HG02981 (cell line): ENCODE data around the gene TGIF1.
"Not testable (repeated sequence)": the region's sequence is repeated elsewhere in the genome, so short reads cannot be mapped to it uniquely, and the experiment has no call there.

ENCODE experiments used
- ATAC-seq: cut with Tn5 transposase; IDR thresholded peaks from one replicate; pipeline ENCODE4 v1.9.1; 2021; ENCODE audit warnings: mild to moderate bottlenecking, moderate library complexity; ENCODE audit not compliant: unreplicated experiment

TGIF1 gene

DNA sequence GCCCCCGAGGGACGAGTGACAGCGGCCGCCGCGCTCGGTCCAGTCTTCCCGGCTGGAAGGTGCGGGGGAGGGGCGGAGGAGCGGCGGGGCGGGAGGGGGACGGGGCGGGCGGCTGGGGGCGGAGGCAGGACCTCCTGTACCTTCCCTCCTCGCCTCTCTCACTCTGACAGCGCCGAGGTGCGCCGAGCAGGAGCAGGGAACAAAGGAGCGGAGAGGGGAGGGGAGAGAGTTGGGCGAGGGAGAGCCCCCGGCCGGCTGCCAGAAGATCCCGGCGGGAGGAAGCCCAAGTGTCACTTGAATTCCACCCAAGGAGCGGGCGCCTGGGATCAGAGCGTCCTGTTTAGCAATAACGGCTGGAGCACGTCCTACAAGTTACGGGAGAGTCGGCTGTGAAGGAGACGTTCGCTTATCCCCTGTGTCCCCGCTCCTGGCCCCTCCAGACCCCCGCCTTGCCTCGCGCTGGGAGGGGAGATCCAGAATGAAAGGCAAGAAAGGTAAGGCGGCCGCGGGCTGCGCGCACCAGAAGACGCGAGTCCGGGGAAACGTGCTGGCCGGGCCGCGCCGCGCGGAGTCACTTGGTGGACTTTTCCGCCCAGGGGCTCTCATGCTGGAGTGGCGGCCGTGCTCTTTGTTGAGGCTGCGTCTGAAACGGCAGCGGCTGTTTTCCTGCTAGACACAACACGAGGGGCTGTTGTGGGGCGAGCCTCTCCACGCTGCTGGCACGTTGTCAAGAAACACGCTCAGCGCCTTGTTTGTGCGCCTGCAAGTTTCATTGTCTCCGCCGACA, at the start of gene TGIF1:
Gene TGIF1 (plus strand): TSS at position 161 of the 787 bp plus-strand sequence. CDS start 318 bp downstream, at position 479.
- ATAC-seq, result no peak

- no peak for ATAC-seq
Measured at GRCh38 chr18:3400567-3401296, 49.2 kb upstream of the TGIF1 start.

GRCh38 chr18:3401669-3402620, 48.0 kb upstream of the TGIF1 start:
- peak; percentile 96 for ATAC-seq

- ATAC-seq, result no peak
Measured at GRCh38 chr18:3402982-3403451, 47.0 kb upstream of the TGIF1 start.

DNA sequence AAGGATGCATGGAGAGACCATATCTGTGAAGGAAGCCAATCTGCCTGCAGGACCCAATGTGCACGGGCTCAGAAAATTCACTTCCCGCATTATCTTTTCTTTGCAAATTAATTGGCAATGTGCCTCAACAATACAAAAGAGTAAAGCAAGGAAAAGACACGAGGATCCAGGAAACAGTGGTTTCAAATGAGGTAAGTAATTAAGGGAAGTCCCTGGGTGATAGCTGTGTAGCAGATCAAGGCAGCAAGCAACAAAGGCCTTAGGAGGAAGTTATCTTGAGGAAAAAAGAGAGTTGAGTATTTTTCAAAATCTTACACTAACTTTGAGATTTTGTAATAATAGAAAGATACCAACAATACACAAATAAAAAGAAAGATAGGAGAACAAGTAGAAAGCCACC, 44.3 kb upstream of the TGIF1 start:
- no peak for ATAC-seq

DNA sequence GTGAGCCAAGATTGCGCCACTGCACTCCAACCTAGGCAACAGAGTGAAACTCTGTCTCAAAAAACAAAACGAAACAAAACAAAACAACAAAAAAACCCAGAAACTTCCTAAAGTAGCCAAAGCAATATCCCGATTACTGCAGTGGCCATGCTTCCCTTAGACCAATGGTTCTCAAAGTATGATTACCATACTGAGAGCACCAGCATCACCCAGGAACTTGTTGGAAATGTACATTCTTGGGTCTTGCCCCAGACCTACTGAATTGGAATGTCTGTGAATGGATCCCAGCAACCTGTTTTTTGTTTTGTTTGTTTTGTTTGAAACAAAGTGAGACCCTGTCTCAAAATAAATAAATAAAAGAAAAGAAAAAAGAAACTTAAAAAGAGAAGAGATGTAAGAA, 41.9 kb upstream of the TGIF1 start:
- ATAC-seq, result no peak

- ATAC-seq, result no peak
Measured at GRCh38 chr18:3409811-3410210, 40.2 kb upstream of the TGIF1 start.

DNA sequence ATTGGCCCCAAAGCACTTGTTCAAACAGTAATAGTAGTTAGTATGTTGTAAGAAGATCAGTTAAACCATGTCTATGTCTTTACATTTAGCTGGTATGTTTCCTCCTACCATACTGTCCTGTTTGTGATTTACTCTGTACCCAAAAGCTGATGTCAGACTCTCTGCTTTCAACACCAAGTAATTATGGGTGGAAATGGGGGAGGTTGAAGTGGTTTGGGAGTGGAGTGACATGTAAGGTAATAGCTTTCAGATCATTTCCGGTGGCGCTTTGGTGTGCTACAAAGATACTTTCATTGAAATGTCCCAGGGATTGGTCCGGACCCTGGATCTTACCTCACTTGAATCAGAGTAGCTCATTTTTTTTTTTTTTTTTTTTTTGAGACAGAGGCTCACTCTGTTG, 39.7 kb upstream of the TGIF1 start:
- no peak for ATAC-seq

DNA sequence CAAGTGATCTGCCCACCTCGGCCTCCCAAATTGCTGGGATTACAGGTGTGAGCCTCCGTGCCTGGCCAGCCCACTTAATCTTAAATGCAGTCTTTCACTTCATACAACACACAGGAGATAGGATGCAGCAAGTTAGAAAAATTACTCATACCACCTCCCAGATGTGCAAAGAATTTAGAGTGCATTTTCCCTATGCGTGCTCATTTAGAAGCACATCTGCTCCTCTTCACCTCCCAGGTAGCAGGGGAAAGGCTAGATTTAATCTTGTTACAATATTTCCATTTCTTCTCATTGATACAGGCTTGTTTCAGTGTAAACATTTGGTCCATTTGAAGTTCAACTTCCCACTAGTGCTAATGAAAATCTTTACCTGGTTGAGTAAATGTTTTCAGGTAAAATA, 39.1 kb upstream of the TGIF1 start:
- ATAC-seq, result not testable (repeated sequence)

DNA sequence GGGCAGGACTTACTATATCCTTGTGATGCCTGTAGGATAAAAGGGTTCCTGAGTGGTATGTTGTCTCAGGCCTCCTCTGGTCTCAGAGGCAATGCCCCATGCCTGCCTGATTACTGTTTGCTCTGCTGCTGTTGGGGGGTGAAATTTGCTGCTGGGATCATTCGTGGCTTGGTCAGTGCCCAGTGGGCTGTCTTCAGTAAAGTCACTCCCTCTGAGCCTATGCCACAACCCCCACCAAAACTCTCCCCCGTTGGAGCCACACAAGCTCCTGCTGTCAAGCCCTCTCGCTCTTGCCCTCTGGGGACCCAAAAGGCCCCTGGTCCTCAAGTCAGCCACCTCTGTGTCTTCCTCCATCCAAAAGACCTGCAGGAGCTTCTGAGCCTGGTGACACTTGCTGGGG, 38.6 kb upstream of the TGIF1 start:
- ATAC-seq, result no peak

DNA sequence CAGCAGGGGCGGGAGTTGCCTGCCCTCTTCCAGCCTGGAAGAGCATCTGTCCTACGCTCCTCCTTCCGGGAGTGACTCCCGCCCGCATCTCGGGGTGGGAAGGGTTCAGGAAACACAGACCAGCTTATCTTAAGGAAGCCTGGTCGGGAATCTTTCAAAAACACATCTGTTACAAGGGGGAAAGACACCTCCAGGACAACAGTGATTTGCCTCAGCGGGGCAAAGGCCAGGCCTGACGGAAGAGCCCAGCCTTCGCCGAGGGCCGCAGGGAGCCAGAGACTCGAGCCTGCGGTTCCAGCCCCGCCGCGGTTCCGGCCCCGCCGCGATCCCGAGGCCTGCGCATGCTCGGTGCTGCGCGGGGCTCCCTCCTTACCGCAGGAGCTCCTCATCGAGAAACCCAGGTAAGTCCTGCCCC, 38.1 kb upstream of the TGIF1 start:
- ATAC-seq, result no peak

GRCh38 chr18:3412528-3412927, 37.4 kb upstream of the TGIF1 start:
- not testable (repeated sequence) for ATAC-seq

DNA sequence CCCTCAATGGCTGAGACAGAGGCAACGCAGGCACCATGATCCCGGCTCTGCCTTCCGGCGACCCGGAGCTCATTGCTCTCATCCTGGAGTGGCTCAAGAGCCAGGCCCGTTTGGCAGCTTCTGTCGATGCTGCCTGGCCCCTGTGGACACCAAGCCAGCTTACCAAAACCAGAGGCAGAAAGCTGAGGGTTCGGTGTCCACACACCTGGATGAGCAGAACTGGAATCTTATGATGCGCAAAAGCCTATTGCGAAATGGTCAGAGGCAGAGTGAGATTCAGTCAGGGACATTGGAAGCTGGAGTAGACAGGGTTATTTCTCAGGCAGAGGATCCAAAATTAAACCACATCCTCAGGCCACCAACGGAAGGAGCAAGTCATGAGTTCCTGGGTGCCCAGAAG, 34.9 kb upstream of the TGIF1 start:
- no peak for ATAC-seq

- ATAC-seq, result no peak
Measured at GRCh38 chr18:3418083-3418482, 31.9 kb upstream of the TGIF1 start.

DNA sequence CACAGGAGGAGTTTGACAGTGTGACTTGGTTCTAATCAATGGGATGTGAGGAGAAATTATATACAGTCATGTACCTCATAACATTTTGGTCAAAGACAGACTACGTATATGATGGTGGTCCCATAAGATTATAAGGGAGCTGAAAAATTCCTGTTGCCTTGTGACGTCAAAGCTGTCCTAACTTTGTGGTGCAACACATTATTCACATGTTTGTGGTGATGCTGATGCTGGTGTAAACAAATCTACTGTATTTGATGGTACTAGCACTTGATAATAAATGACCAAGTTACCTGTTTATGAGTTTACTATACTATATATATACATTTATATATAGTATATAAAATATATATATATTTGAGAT, 29.1 kb upstream of the TGIF1 start:
- ATAC-seq, result no peak

DNA sequence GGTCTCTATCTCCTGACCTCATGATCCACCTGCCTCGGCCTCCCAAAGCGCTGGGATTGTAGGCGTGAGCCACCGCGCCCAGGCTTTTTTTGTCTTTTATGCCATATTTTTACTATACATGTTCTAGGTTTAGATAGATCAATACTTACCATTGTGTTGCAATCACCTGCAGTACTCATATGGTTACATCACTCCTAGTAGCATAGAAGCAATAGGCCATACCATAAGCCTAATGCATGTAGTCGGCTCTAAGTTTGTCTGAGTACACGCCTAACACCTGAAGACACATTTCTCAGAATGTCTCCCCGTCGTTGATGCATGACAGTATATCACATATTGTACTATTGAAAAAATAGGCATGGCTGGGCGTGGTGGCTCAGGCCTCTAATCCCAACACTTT, 27.1 kb upstream of the TGIF1 start:
- ATAC-seq, result no peak

DNA sequence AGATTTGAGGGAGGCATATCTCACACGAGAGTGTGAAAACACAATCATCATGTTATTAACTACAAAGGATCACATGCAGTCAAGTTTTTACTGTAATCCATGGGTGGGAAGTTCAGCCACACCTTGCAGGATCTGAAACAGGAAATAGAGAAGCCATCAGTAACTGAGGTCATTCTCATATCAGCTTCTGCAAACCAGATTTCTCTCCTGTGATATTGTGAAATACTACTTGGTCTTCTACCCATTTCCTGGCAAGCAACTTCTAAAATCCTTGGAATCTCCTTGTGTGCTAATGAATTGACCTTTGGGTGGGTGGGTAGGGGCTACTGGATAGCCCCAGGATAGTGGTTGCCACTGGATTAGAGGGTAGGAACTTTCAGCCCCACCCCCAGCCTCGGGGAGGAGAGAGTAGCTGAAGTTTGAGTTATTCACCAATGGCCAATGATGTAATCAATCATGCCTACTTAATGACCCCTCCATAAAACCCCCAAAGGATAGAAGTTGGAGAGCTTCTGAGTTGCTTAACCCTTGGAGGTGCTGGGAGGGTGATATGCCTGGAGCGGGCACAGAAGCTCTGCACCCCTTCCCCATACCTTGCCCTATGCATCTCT, 25.6 kb upstream of the TGIF1 start:
- ATAC-seq, result no peak

DNA sequence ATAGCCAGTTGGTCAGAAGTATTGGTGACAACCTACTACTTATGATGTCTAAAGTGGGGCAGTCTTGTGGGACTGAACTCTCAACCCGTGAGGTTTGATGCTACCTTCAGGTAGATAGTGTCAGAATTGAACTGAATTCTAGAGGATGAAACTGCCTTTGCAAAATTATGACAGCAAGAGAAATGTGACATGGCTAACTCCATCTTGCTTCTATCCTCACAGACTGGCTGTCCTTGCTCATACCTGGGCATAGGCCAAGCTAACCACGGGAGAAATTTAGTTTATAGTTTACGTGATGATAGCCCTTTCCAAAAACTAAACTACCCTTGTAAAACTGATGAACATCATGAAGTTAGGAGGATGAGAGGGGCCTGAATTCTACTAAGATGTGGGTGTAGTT, 24.9 kb upstream of the TGIF1 start:
- ATAC-seq, result no peak

DNA sequence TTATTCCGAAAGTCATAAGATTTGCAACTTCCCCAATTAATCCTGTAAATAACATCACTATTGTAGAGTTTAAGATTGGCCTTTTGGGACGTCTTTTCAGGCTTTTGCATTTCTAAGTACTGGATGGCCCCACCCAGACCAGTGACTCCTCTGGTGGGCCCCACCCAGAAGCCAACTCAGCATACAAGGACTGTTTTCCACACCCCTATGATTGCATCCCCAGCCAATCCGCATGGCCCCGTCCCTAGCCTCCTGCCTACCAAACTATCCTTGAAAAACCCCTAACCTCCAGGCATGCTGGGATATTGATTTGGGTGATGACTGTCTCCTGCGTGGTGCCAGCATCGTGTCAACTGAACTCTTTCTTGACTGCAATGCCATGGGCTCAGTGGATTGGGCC, 24.5 kb upstream of the TGIF1 start:
- no peak for ATAC-seq

- ATAC-seq, result no peak
Measured at GRCh38 chr18:3426074-3426473, 23.9 kb upstream of the TGIF1 start.

- no peak for ATAC-seq
Measured at GRCh38 chr18:3427944-3428343, 22.0 kb upstream of the TGIF1 start.
